Activated CD8-positive, alpha-beta memory T cell treated with anti-CD3 and anti-CD28 coated beads for 24 hours (primary cell): Measurements from ENCODE around the gene CHSY3.

Source experiments
- DNase-seq: peaks from one replicate; pipeline ENCODE4 v3.0.0-alpha.2; 2020

The CHSY3 gene

DNA sequence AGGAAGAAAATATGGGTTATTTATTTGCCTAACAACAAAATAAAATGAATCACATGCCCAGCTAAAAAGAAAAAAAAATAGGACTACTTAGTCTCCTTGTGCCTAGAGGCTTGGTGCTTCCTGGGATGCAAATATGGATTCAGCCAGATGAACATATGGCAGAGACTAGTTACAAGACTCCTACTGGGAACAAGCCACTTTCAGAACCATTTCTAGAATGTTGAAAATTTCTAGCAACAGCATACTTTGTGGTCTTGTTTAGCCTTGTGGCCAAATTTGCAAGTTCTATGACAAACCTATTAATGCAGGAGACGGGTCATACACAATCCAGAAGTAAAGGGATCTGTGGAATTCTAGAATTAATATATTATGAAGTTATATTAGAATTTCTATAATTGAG lies 198.7 kb downstream of the CHSY3 start:
- no peak for DNase-seq

- DNase-seq: no peak
These were observed 200.8 kb downstream of the CHSY3 start for GRCh38 chr5:130104895-130105688.

DNA sequence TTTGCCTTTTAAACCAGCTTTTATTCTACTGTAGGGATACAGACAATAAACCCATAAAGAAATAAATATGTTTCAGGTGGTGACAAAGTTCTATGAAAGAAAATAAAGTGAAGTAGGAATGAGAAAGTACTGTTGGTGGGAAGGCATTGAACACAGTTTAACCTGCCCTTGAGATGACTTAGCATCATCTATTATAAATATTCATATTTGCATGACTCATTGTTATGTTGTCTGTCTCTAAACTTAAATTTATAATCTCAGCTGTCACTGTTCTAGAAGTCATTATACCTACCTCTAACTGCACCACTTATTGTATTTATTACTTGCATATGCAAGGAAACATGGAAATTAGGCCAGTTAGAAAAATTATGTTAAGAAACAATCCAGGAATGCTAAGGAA lies 202.2 kb downstream of the CHSY3 start:
- DNase-seq: no peak

- no peak for DNase-seq
These were observed 204.9 kb downstream of the CHSY3 start for GRCh38 chr5:130109152-130109551.

DNA sequence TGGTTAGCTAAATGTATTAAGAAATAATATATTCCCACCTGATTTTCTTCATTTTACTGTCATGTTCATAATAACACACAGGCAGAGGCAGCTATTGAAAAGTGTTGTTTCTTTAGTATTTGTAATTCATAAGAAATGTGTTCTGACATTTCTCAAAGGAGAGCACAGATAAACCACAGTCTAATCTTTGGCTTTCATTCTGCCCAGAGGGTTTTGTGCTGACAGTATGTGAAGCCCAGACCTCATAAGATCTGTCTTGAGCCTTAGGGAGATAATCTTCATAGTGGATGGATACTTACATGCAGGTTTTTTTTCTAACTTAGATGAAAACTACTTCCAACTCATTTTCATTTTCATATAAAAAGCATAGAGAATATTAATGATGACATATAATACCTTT lies 206.1 kb downstream of the CHSY3 start:
- DNase-seq: no peak

DNA sequence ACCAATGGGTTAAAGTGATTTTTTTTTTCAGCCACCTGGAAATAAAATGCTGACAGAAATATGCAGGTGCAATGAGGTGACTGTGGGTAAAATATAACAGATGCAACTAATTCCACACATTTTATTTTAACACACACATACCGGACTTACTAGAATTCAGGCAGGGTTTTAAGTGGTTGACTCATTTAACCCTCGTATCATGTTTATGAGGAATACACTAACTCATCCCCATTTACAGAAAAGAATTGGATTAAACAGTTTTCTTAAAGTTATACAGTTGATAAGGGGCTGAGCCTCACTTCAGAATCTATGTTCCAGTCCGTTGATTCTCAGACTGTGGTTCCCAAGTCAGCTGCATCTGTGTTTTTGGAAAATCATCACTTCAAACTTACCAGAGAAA lies 207.5 kb downstream of the CHSY3 start:
- no peak for DNase-seq

- no peak for DNase-seq
These were observed 208.0 kb downstream of the CHSY3 start for GRCh38 chr5:130112246-130112645.

GRCh38 chr5:130115686-130116085 lies 211.4 kb downstream of the CHSY3 start:
- DNase-seq: no peak

- DNase-seq: no peak
These were observed 212.2 kb downstream of the CHSY3 start for GRCh38 chr5:130116462-130116861.

DNA sequence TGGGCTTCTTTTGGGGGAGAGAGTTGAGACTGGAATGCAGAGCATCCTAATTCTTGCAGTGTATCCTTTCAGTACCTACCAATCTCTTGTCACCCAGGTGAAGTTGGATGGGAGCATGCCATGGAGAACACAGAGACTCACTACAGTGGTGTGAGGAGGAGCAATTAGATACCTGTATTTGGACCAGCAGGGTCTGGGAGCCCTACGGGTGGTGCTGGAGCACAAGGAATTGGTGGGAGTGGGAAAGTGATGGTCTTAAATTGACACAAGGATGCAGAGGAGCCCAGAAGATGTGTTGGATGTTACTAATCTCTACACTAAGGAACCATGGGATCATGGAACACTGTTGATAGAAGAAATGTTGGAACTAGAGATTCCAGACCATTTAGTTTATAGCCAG lies 212.7 kb downstream of the CHSY3 start:
- no peak for DNase-seq

DNA sequence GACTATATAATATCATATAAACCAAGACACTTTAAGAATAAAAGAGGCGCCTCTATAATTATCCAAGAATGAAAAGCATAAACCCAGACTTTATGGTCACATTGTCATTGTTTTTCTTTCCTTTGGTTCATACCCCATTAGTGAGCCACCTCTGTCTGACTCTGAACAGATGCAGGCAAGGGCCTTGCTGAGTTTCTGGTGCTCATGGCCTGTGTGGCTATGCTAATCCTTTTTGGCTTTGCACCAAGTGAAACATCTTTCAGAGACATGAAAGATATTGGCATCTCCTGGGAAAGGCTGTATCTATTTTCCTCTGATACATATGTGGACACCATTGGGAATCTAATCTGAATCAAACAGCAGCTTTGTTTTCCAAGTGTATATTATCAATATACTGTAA lies 222.5 kb downstream of the CHSY3 start:
- DNase-seq: no peak

GRCh38 chr5:130135506-130135905 lies 231.2 kb downstream of the CHSY3 start:
- DNase-seq: no peak

DNA sequence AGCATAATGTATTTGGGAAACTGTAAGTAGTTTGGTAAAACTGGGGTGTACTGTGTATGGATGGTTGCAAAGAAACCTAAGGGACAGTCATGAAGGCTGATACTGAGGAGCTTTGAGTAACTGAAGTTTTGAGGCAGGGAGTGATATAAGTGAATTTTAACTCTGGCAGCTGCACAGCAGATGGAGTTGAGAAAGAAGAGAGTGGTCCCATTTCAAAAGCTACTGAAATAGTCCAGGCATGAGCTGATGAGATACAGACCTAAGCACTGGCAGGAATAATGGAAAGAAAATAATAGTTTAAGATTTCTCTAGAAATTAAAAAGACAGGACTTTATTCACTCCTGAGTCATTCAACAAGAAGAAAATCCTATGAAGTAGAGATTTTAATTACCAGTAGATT lies 232.0 kb downstream of the CHSY3 start:
- DNase-seq: no peak

- DNase-seq: no peak
These were observed 233.4 kb downstream of the CHSY3 start for GRCh38 chr5:130137681-130138080.

DNA sequence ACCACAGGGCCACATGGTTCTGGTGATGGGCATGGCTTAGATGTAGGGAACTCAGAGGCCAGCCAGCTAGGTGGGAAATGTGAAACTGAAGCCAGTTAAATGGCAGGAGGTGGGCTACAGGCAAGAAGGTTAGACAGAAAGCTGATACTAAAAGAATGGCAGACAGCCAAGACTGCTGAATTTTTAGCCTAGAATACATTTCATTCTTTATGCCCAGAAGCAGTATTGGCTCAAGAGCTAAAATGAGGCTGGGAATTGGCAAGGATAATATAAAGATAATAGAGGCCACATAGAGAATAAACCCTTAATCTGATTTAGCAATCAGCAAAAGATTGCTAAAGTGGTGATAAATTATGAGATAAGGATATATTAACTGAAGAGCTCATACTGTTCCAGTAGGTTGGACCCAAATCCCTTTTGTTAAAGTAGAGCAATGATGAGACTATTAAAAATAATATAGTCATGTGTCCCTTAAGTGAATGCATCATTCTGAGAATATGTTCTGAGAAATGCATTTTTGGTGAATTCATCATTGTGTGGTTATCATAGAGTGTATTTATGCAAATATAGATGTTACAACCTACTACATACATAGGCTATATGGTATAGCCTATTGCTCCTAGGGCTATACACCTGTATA lies 234.3 kb downstream of the CHSY3 start:
- no peak for DNase-seq

GRCh38 chr5:130141659-130142320 lies 237.5 kb downstream of the CHSY3 start:
- no peak for DNase-seq

- DNase-seq: no peak
These were observed 247.0 kb downstream of the CHSY3 start for GRCh38 chr5:130151239-130151638.

- no peak for DNase-seq
These were observed 251.2 kb downstream of the CHSY3 start for GRCh38 chr5:130155345-130156011.

GRCh38 chr5:130158036-130158435 lies 253.8 kb downstream of the CHSY3 start:
- DNase-seq: no peak

DNA sequence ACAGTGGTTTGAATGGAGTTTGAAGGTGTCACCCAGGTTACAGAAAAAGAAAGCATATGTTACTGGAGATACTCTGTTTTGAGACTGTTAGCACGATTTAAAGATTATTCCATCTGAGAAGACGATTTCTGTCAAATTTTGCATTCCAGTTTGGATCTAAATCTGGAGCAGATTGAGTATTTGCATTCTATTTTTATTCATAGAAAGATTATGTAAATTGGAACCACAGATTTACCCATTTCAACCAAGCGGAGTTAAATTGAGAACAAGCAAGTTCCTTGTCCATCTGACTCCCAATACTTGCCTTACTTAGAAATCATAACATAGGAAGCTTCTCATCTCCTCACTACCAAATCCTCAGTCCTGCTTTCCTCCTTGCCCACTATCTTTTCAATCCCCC lies 255.7 kb downstream of the CHSY3 start:
- no peak for DNase-seq

DNA sequence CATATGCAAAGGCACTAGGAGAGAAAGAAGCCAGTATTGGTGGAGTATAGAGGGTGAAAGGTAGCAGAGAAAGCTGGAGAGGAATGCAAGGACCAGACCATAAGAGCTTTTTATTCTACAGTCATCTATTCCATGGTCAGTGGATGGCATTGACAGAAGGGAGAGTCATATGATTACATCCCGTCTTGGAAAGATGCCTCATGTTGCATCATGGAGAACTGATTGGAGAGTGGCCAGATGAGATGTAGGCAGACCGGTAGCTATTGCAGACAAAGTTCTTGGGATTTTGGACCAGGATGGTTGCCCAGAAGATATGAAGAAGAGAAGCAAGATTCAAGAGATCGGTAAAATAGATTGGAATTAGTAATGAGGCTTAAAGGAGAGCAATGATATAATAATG lies 260.7 kb downstream of the CHSY3 start:
- DNase-seq: no peak

DNA sequence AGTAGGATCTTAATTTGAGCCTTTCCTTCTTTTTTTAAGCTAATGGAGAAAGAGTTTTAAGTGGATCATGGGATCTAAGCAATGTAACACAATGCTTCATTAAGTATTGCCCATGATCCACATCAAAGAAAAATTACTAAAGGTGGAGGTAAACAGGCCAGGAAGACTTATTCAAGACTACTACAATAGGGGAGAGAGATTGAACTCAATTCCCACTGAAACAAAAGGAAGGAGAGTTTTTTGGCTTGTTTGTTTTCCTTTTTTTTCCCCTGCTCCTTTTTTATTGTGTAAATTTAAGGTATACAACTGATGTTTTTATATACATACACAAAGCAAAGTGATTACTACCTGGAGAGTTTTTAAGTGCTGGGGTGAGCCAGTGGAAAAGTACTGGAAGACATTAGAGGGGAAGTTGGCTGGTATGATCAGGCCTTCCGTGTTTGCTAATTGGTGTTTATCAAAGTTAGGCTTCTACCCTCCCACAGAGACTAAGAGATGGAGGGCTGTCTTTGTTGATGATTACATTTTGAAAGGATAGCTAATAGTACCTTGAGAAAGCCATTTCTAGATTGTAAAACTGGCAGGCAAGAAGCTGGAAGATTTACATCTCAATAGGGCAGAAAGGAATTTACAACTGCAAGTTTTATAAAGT lies 262.7 kb downstream of the CHSY3 start:
- no peak for DNase-seq

DNA sequence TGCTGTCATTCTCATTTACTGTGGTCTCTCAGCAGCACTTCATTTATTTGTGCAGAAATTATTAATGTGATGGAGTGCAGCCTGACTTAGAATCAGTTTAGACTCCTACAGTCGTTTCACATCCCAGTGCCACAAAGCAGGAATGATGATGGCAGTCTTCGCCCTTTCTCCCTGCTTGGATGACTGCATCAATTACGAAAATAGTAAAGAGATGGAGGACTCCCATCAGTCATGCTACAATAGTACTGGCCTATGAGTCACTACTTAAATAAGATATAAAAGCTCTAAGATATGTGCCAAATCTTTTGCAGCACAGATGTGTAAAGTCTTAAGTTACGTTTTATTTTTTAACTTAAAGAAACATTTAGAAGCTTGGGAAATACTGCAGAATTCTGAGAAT lies 263.9 kb downstream of the CHSY3 start:
- no peak for DNase-seq
